GM10266 (cell line): ENCODE results near the gene CAMK1G.

ENCODE experiments used
- DNase-seq: peaks from one replicate; pipeline ENCODE4 v3.0.0; 2012; ENCODE audit errors: extremely low spot score
- CTCF ChIP-seq: IDR thresholded peaks from 2 replicates; pipeline ENCODE4 v1.5.1; 2012; ENCODE audit warnings: mild to moderate bottlenecking, low read depth; ENCODE audit not compliant: control insufficient read depth, insufficient read depth; ENCODE audit errors: missing control alignments

CAMK1G gene

DNA sequence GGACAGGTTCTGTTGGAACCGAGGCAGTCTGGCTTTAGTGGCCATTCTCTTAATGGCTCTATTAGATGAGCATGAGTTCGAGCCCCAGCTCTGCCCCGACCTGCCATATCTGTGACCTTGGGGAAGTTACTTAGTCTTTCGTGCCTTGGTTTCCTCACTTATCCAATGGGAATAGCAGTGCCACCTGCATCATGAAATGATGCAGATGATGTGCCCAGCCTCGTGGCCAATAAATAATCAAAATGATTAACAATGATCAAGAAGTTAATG, 30.6 kb downstream of the CAMK1G start:
- no peak for DNase-seq
- TF ChIP-seq CTCF, result no peak

GRCh38 chr1:209614906-209615305, 31.4 kb downstream of the CAMK1G start:
- no peak for TF ChIP-seq CTCF
- DNase-seq, result no peak

GRCh38 chr1:209616366-209617046, 33.0 kb downstream of the CAMK1G start:
- TF ChIP-seq CTCF, result no peak
- DNase-seq, result no peak

- TF ChIP-seq CTCF, result no peak
- no peak for DNase-seq
Observed at GRCh38 chr1:209617047-209617673, 33.6 kb downstream of the CAMK1G start.

- no peak for TF ChIP-seq CTCF
- no peak for DNase-seq
Observed at GRCh38 chr1:209617755-209618154, 34.2 kb downstream of the CAMK1G start.

DNA sequence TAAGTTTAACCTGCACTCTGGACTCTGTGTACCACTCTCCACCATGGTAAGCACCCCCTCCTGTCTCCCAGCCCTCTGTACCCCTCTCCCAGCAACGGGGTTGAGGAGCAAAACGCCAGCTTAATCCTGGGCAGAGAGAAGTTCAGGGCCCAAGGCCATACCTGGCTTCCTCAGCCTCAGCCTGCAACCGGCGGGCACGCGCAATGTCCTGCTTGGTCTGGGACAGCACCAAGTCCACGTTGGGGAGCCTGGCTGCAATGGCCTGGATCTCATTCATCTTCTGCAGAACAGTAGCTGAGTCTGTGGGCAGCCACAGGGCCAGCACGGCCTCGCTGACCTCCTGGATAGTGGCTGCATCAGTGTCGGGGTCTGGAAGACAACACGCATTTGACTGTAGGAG, 34.8 kb downstream of the CAMK1G start:
- no peak for DNase-seq
- no peak for TF ChIP-seq CTCF

- no peak for DNase-seq
- TF ChIP-seq CTCF, result no peak
Observed at GRCh38 chr1:209618756-209619420, 35.4 kb downstream of the CAMK1G start.
